Ishikawa (cell line): ENCODE data around the gene ZBTB7C.

ENCODE experiments used
- CEBPB ChIP-seq: IDR thresholded peaks from 2 replicates; pipeline ENCODE4 v1.6.1; 2012
- CREB1 ChIP-seq: IDR thresholded peaks from 2 replicates; pipeline ENCODE4 v1.6.1; 2012; ENCODE audit warnings: low read depth
- EGR1 ChIP-seq: IDR thresholded peaks from 2 replicates; pipeline ENCODE4 v1.6.1; 2012
- EP300 ChIP-seq: IDR thresholded peaks from 2 replicates; pipeline ENCODE4 v1.6.1; 2012; ENCODE audit warnings: borderline replicate concordance
- FOXM1 ChIP-seq: IDR thresholded peaks from 2 replicates; pipeline ENCODE4 v1.6.1; 2012; ENCODE audit warnings: low read depth, borderline replicate concordance
- NFIC ChIP-seq: IDR thresholded peaks from 2 replicates; pipeline ENCODE4 v1.6.1; 2012
- RAD21 ChIP-seq: IDR thresholded peaks from 2 replicates; pipeline ENCODE4 v1.6.1; 2012; ENCODE audit warnings: low read depth
- TAF1 ChIP-seq: IDR thresholded peaks from 2 replicates; pipeline ENCODE4 v1.6.1; 2012; ENCODE audit warnings: low read depth, mild to moderate bottlenecking
- TCF12 ChIP-seq: IDR thresholded peaks from 2 replicates; pipeline ENCODE4 v1.6.1; 2012; ENCODE audit warnings: low read depth
- TEAD4 ChIP-seq: IDR thresholded peaks from 2 replicates; pipeline ENCODE4 v1.6.1; 2012
- YY1 ChIP-seq: IDR thresholded peaks from 2 replicates; pipeline ENCODE4 v1.6.1; 2012; ENCODE audit warnings: low read depth
- ZBTB7A ChIP-seq: IDR thresholded peaks from 2 replicates; pipeline ENCODE4 v1.6.1; 2012; ENCODE audit warnings: low read depth
- TF ChIP-seq, protein P1 (sequence below): IDR thresholded peaks from 2 replicates; pipeline ENCODE4 v1.6.1; 2012
- TF ChIP-seq, protein P2 (sequence below): IDR thresholded peaks from 2 replicates; pipeline ENCODE4 v1.6.1; 2012
- TF ChIP-seq, protein P3 (sequence below): IDR thresholded peaks from 2 replicates; pipeline ENCODE4 v1.6.1; 2012; ENCODE audit warnings: low read depth, mild to moderate bottlenecking

ZBTB7C gene

DNA sequence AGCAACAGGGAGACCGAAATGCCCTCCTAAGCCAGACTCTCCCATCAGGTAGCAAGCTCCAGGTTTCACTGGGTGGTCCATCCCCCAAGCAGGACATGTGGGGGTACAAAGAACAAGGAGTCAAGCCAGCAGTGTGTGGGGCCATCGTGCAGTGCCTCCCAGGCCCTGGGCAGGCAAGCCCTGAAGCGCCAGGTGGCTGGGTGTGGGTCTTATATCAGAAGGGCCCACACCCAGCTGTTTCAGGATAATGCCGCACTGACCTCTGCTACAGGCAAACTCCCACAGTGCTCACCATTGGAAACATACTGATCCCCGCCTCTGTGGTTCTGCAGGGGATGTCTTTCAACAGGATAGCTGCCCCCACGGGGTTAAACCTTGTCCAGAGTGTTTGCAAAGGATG lies 304.5 kb downstream of the ZBTB7C start:
- TF ChIP-seq FOXM1: no peak
- no peak for TF ChIP-seq TEAD4
- TF ChIP-seq ZBTB7A: no peak
- no peak for TF ChIP-seq CREB1
- TF ChIP-seq, protein P1, sequence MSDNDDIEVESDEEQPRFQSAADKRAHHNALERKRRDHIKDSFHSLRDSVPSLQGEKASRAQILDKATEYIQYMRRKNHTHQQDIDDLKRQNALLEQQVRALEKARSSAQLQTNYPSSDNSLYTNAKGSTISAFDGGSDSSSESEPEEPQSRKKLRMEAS: no peak
- TF ChIP-seq, protein P2, sequence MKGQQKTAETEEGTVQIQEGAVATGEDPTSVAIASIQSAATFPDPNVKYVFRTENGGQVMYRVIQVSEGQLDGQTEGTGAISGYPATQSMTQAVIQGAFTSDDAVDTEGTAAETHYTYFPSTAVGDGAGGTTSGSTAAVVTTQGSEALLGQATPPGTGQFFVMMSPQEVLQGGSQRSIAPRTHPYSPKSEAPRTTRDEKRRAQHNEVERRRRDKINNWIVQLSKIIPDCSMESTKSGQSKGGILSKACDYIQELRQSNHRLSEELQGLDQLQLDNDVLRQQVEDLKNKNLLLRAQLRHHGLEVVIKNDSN: no peak
- no peak for TF ChIP-seq TCF12
- TF ChIP-seq NFIC: no peak
- TF ChIP-seq, protein P3, sequence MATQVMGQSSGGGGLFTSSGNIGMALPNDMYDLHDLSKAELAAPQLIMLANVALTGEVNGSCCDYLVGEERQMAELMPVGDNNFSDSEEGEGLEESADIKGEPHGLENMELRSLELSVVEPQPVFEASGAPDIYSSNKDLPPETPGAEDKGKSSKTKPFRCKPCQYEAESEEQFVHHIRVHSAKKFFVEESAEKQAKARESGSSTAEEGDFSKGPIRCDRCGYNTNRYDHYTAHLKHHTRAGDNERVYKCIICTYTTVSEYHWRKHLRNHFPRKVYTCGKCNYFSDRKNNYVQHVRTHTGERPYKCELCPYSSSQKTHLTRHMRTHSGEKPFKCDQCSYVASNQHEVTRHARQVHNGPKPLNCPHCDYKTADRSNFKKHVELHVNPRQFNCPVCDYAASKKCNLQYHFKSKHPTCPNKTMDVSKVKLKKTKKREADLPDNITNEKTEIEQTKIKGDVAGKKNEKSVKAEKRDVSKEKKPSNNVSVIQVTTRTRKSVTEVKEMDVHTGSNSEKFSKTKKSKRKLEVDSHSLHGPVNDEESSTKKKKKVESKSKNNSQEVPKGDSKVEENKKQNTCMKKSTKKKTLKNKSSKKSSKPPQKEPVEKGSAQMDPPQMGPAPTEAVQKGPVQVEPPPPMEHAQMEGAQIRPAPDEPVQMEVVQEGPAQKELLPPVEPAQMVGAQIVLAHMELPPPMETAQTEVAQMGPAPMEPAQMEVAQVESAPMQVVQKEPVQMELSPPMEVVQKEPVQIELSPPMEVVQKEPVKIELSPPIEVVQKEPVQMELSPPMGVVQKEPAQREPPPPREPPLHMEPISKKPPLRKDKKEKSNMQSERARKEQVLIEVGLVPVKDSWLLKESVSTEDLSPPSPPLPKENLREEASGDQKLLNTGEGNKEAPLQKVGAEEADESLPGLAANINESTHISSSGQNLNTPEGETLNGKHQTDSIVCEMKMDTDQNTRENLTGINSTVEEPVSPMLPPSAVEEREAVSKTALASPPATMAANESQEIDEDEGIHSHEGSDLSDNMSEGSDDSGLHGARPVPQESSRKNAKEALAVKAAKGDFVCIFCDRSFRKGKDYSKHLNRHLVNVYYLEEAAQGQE: no peak
- no peak for TF ChIP-seq TAF1
- TF ChIP-seq RAD21: no peak
- no peak for TF ChIP-seq CEBPB
- TF ChIP-seq YY1: no peak
- TF ChIP-seq EGR1: no peak
- no peak for TF ChIP-seq EP300

DNA sequence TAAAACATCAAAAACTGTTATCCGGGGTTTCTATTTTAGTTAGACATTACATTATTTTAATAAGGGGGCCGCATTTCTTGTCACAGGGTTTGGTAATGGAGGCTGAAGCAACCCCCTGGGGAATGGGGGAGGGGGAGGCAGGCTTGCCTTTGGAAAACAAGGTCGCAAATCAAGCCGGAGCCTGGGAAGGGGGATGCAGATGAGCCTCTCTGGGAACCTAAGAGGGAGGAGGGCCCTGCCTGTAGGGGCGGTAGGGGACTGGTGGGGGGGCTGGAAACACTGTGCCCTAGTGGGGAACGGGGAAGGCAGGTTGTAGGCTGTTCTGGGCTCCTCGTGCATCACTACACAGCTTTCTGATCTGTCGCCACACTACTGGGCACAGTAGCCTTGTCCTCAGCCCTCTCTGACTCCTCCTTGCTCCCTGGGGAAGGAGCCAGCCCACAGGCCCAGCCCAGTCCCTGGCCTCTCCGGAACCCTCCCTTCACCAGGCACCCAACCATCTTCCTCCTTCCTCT lies 308.5 kb downstream of the ZBTB7C start:
- TF ChIP-seq FOXM1 (no peak), RAD21 (no peak), ZBTB7A (no peak), EGR1 (no peak)

DNA sequence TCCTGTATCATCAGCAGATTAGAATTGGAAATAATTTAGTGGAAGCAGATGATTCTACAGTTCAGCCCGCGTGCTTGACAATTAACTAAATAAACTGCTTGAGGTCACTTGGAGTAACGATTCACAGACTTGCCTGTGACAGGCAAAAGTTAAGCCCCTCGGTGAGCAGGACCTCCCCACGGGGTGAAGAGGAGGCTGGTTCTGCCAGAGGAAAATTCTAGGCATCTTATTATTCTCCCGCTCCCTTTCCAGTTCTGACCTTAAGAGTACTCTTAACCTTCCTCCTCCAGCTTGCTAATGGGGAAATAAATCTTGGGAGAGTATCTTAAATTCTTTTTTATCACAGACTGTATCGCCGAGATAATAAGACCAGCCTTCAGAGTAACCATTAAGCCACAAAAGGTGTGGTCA lies 309.0 kb downstream of the ZBTB7C start:
- TF ChIP-seq ZBTB7A (no peak), RAD21 (no peak), TEAD4 (no peak), NFIC (no peak), CEBPB (no peak), FOXM1 (no peak), CREB1 (no peak), TAF1 (no peak), EP300 (no peak), TCF12 (no peak), YY1 (no peak)
- TF ChIP-seq, protein P3: no peak
- TF ChIP-seq, protein P2: no peak
- TF ChIP-seq, protein P1: no peak

DNA sequence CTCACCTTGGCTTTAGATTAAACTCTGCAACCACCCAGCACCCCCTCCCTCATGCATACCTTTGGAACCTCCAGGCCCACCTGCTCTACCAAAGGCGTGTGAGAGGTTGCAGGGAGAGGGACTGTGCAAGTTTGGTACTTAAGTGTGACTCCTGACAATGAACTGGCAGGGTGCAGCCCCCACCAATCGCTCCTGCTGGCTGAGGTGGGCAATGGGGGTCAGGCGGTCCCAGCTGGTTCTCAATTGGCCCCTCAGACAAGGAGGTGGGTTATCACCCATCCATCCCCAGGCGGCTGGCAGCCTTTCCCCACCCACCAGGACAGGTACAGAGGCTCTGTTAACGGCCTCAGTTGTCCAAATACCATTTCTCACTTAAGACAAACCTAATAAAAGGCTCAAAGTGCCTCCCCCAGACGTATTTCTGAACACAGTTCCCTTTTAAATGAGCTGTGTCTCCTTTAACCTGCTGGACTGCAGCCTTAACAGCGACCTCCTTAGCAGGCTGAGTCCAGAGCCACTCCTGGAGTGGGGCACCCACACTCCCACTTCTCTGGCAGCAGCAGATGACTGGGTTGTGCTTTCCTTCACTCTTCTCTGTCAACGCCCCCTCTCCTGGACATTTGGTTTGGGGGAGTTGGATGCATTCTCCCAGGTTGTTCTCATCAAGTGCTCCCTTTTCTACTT lies 309.6 kb downstream of the ZBTB7C start:
- TF ChIP-seq TAF1: no peak
- TF ChIP-seq EP300: no peak
- TF ChIP-seq TEAD4: no peak
- no peak for TF ChIP-seq RAD21
- TF ChIP-seq NFIC: no peak
- TF ChIP-seq EGR1: no peak

DNA sequence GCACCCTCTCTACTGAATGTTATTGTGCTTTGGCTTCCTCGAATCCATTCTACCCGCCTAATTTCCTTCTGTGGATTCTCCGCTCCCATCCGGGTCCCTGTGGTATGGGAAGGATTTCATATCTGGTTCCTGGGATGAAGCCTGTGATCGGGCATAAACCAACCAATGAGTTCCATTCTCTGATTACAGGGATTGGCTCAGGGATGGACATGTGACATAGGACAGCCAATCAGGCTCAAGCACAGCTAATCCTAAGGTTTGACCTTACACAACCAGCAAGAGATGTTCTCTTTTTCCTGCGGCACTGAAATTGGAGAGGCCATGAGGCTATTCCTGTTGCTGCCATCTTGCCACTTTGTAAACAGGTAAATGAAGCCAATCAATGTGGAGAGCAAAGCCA lies 310.6 kb downstream of the ZBTB7C start:
- TF ChIP-seq, protein P2: peak; percentile 79
- no peak for TF ChIP-seq RAD21

DNA sequence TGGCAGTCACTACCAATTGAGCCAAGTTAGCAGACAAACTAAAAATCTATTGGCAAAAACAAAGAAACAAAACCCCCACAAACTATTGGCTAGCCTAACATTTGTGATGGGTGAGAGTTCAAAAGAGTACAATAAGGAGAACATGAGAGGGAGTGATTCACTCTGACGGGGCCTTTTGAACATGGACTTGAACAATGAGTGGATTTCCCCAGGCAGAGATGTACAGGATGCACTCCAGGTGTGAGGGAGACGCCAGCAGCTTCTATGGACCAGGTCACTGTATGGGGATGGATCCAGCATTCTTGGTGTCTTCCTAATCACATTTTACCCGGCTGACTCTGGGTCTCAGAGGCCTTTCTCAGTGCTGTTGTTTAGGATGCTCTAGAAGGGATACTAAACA lies 311.2 kb downstream of the ZBTB7C start:
- TF ChIP-seq ZBTB7A (no peak), RAD21 (no peak), TEAD4 (no peak), CREB1 (no peak), TCF12 (no peak), TAF1 (no peak), NFIC (no peak), EP300 (no peak), YY1 (no peak), CEBPB (no peak)
- TF ChIP-seq, protein P2: no peak
- TF ChIP-seq, protein P3: no peak
- TF ChIP-seq, protein P1: no peak
